Natural killer cell (primary cell): ENCODE measurements around the gene MX2. TPM values are rescaled to one million over a fixed set of nuclear protein-coding genes. Genes with fewer than 3 reads are reported as not detected.

ENCODE experiments used
- ATAC-seq, 3 donors: fragments of 150-1000 bp in 2 of 3; fragments of 200-7000 bp in 1 of 3; cut with Tn5 transposase; 1 replicate in 1 of 3; 2 replicates in 2 of 3; pipeline ENCODE4 v1.10.0; 2021; ENCODE audit warnings: mild to moderate bottlenecking in 2 of 3, moderate library complexity in 2 of 3
- DNase-seq, 2 donors: peaks; one replicate each; pipeline versions ENCODE4 v3.0.0 to v3.0.0-alpha.2; 2013 to 2021; ENCODE audit warnings: mixed read lengths in 1 of 2
- H3K27ac ChIP-seq: one replicate; pipeline ENCODE4 v1.5.1; 2013; ENCODE audit warnings: mild to moderate bottlenecking, low read length
- H3K27me3 ChIP-seq: one replicate; pipeline ENCODE4 v1.6.1; 2013; ENCODE audit warnings: low read length; ENCODE audit not compliant: control insufficient read depth, insufficient read depth
- H3K36me3 ChIP-seq: one replicate; pipeline ENCODE4 v1.6.1; 2013; ENCODE audit warnings: low read length; ENCODE audit not compliant: control insufficient read depth, insufficient read depth
- H3K4me1 ChIP-seq: one replicate; pipeline ENCODE4 v1.6.1; 2013; ENCODE audit warnings: low read length; ENCODE audit not compliant: control insufficient read depth, insufficient read depth
- H3K4me3 ChIP-seq: one replicate; pipeline ENCODE4 v1.5.1; 2013; ENCODE audit warnings: low read length
- H3K9me3 ChIP-seq: one replicate; pipeline ENCODE4 v1.6.1; 2013; ENCODE audit warnings: low read length; ENCODE audit not compliant: control insufficient read depth, insufficient read depth
- H3K27ac Mint-ChIP-seq, 2 donors: one replicate each; pipeline ENCODE4 v1.8.0; 2022; ENCODE audit warnings: mild to moderate bottlenecking in 2 of 2, mixed read lengths in 2 of 2, moderate library complexity in 1 of 2
- H3K27me3 Mint-ChIP-seq, 2 donors: one replicate each; pipeline ENCODE4 v1.8.0; 2022; ENCODE audit warnings: low read depth in 2 of 2, mixed read lengths in 2 of 2
- H3K36me3 Mint-ChIP-seq: one replicate; pipeline ENCODE4 v1.8.0; 2022; ENCODE audit warnings: mixed read lengths
- H3K4me1 Mint-ChIP-seq, 2 donors: one replicate each; pipeline ENCODE4 v1.8.0; 2022; ENCODE audit warnings: mixed read lengths in 2 of 2
- H3K4me3 Mint-ChIP-seq: one replicate; pipeline ENCODE4 v1.8.0; 2022; ENCODE audit warnings: mild to moderate bottlenecking, moderate library complexity, mixed read lengths
- H3K9me3 Mint-ChIP-seq, 2 donors: one replicate each; pipeline ENCODE4 v1.8.0; 2022; ENCODE audit warnings: mixed read lengths in 2 of 2
- WGBS: methylation state at CpG from one replicate; pipeline ENCODE4 v1.1.7; 2013; ENCODE audit warnings: missing lambda C conversion rate; ENCODE audit not compliant: insufficient coverage; 5-methylcytosine and 5-hydroxymethylcytosine counted together
- intact Hi-C: fragments of 100-400 bp; cut with micrococcal nuclease; formaldehyde crosslinking; loops from one replicate; pipeline ENCODE4 v1.14.2; 2022
- total RNA-seq, 4 donors: library from RNA; stranded (reverse); fragments of 120-200 nt in 1 of 4; gene quantifications; one replicate each; pipeline versions ENCODE4 v1.2.3 to v1.2.4, GENCODE V29; 2013 to 2022
- TF ChIP-seq, protein P1 (sequence below): fragments of 200-600 bp; IDR thresholded peaks from one replicate; pipeline ENCODE4 v1.8.0; 2022; ENCODE audit warnings: antibody characterized with exemption

Gene MX2
- total RNA-seq, 3 donors from 2014 or later (not counting 1 experiment from before 2014, with no cell fraction given): 37.9 to 73.9 (median 42.6) TPM

DNA sequence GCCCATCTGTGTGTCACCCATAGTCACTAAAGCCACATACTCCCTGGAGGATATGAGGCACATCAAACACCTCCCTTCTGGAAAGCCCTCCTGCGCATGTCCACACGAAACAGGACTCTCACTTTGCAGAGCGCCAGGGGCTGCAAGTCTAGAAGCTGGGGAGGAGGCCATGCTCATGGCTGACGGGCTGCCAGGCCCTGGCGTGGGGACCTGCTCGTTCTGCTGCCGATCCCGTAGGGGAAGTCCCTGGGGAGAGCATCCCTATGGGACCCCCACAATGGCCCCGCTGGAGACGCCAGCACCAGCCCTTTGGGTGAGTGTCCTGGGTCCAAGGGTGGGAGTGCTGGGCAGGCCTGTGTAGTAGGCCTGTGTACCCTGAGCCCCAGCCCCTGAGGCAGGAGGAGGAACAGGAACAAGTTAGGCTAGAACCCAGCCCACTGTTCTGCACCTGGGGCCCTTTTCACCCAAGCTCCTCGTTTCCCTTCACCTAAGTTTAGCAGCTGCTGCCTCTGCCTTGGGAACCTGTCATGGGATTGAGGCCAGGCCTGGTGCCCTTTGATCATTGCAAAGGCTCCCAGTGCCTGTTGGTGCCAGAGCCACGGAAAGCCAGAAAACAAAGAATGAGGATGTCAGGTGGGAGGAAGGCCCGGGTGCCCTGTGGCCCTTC, 35.3 kb upstream of the MX2 start:
- H3K27ac ChIP-seq: no peak overlapping the region
- H3K27ac Mint-ChIP-seq: no peak overlapping the region
- intact Hi-C loops: no loop called here
- no peaks in the 10 kb centered on the region for H3K36me3 ChIP-seq
- H3K4me1 Mint-ChIP-seq: no peaks in the 10 kb centered on the region
- ATAC-seq: no peak
- WGBS: 87% methylated on average over 13 of the region's 13 CpGs
- no peaks in the 10 kb centered on the region for H3K4me1 ChIP-seq
- H3K4me3 Mint-ChIP-seq: no peak overlapping the region
- no peaks in the 10 kb centered on the region for H3K9me3 ChIP-seq
- no peak for DNase-seq
- H3K9me3 Mint-ChIP-seq: no peaks in the 10 kb centered on the region
- H3K36me3 Mint-ChIP-seq: no peaks in the 10 kb centered on the region
- H3K4me3 ChIP-seq: no peak overlapping the region
- no peaks in the 10 kb centered on the region for H3K27me3 ChIP-seq
- peaks cover 4 to 8% of the 10 kb centered on the region in 2 donors for H3K27me3 Mint-ChIP-seq
- TF ChIP-seq, protein P1, sequence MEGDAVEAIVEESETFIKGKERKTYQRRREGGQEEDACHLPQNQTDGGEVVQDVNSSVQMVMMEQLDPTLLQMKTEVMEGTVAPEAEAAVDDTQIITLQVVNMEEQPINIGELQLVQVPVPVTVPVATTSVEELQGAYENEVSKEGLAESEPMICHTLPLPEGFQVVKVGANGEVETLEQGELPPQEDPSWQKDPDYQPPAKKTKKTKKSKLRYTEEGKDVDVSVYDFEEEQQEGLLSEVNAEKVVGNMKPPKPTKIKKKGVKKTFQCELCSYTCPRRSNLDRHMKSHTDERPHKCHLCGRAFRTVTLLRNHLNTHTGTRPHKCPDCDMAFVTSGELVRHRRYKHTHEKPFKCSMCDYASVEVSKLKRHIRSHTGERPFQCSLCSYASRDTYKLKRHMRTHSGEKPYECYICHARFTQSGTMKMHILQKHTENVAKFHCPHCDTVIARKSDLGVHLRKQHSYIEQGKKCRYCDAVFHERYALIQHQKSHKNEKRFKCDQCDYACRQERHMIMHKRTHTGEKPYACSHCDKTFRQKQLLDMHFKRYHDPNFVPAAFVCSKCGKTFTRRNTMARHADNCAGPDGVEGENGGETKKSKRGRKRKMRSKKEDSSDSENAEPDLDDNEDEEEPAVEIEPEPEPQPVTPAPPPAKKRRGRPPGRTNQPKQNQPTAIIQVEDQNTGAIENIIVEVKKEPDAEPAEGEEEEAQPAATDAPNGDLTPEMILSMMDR: no peak

DNA sequence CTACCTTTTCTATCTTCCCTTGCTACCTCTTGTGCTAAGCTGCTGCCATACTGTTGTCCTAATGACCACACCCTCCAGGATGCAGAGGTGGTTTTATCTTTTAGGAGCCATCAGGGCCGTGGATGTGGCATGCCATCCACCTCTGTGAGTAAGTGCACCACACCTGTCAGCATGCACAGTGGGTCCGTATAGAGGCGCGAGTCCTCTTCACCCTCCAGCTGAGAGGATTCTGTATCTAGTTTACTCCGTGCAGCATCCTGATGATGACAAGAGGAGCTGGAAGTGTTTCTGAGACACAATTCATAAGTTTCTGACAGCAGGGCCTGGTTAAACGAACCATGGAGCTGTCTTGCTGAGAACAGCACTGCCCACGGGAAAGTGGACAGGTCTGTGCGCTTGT, 34.1 kb upstream of the MX2 start:
- Histone ChIP-seq H3K36me3 (no peaks in the 10 kb centered on the region), H3K9me3 (no peaks in the 10 kb centered on the region), H3K4me1 (no peaks in the 10 kb centered on the region), H3K4me3 (no peak overlapping the region), H3K27me3 (no peaks in the 10 kb centered on the region), H3K27ac (no peak overlapping the region)
- Mint-ChIP-seq H3K4me3 (no peak overlapping the region), H3K27ac (no peak overlapping the region), H3K36me3 (no peaks in the 10 kb centered on the region), H3K4me1 (no peaks in the 10 kb centered on the region), H3K27me3 (peaks cover 14 to 16% of the 10 kb centered on the region in 2 donors), H3K9me3 (no peaks in the 10 kb centered on the region)
- 89% methylated on average over 8 of the region's 8 CpGs for WGBS
- no peak for ATAC-seq
- DNase-seq: no peak
- intact Hi-C loops: no loop called here
- TF ChIP-seq, protein P1: no peak

DNA sequence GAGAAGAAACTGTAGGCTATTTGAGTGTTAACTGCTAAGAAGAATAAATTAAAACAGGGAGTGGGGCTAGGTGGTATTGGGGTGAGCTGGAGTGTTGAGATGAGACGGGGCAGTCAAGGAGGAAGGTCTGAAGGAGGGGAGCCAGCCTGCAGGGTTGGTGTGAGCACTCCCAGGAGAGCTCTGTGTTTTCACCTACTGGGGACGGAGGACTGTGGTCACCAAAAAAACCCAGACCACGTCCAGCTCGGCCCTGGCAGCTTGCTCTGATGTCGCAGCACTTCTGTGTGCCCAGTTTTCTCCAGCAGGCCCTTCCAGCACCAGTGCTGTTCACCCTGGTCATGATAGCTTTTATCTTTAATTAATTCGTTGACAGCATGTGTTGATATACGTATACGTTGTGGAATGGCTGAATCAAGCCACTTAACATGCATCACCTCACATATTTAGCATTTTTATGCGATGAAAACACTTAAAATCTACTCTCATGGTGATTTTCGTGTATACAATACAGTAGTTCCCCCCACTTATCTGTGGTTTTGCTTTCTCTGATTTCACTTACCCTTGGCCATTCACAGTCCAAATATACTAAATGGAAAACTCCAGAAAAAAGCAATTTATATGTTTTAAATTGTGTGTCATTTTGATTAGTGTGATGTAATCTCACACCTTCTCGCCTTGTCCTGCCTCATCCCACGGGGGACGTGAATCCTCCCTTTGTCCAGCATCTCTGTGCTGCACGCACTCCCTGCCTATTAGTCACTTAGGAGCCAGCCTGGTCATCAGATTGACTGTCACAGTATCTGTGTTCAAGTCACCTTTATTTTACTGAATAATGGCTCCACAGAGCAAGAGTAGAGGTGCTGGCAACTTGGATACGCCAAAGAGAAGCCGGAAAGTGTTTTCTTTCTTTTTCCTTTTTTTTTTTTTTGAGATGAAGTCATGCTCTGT, 32.9 kb upstream of the MX2 start:
- H3K4me1 ChIP-seq: no peaks in the 10 kb centered on the region
- no peak overlapping the region for H3K4me3 ChIP-seq
- DNase-seq: no peak
- Mint-ChIP-seq H3K27ac (no peak overlapping the region), H3K9me3 (no peaks in the 10 kb centered on the region), H3K36me3 (peaks cover 8% of the 10 kb centered on the region), H3K27me3 (peaks cover 18 to 28% of the 10 kb centered on the region in 2 donors), H3K4me1 (no peaks in the 10 kb centered on the region), H3K4me3 (no peak overlapping the region)
- H3K27me3 ChIP-seq: no peaks in the 10 kb centered on the region
- 81% methylated on average over 16 of the region's 16 CpGs for WGBS
- no peaks in the 10 kb centered on the region for H3K9me3 ChIP-seq
- H3K27ac ChIP-seq: no peak overlapping the region
- intact Hi-C loops: no loop called here
- ATAC-seq: no peak
- TF ChIP-seq, protein P1: no peak
- no peaks in the 10 kb centered on the region for H3K36me3 ChIP-seq
